Naive thymus-derived CD4-positive, alpha-beta T cell (primary cell): ENCODE measurements around the gene SERTAD2. TPM values are rescaled to one million over a fixed set of nuclear protein-coding genes. Genes with fewer than 3 reads are reported as not detected.
A peak's percentile ranks its signal among the peaks of the same experiment; 100 is the strongest.

Experiments used
- ATAC-seq: fragments of 150-1000 bp; cut with Tn5 transposase; 2 replicates; pipeline ENCODE4 v1.10.0; 2021; ENCODE audit warnings: mild to moderate bottlenecking, moderate library complexity
- CTCF ChIA-PET: fragments of 350-600 bp; sonication (Branson Sonifier 250); formaldehyde crosslinking; loops from one replicate; lab custom pipeline; 2021; ENCODE audit warnings: antibody characterized with exemption; lab: Charles Lee
- POLR2A ChIA-PET: fragments of 350-600 bp; sonication (Branson Sonifier 250); formaldehyde crosslinking; loops from one replicate; lab custom pipeline; 2021; ENCODE audit warnings: antibody characterized with exemption, inconsistent platforms; lab: Charles Lee
- DNase-seq, 9 donors: peaks; one replicate each; pipeline versions ENCODE4 v3.0.0 to v3.0.0-alpha.2; 2020 to 2022; ENCODE audit warnings: mixed read lengths in 1 of 9
- H3K27ac ChIP-seq: one replicate; pipeline ENCODE4 v1.7.0; 2013; ENCODE audit warnings: mild to moderate bottlenecking, low read depth, low read length, moderate library complexity
- H3K27me3 ChIP-seq, 2 donors: one replicate each; pipeline ENCODE4 v1.7.0; 2013; ENCODE audit warnings: low read length in 2 of 2, mild to moderate bottlenecking in 2 of 2, moderate library complexity in 2 of 2; ENCODE audit not compliant: control insufficient read depth in 2 of 2, insufficient read depth in 2 of 2
- H3K36me3 ChIP-seq, 3 experiments: 1 replicate in 2 of 3; 2 replicates in 1 of 3; pipeline ENCODE4 v1.7.0; 2013; ENCODE audit warnings: low read length in 3 of 3, mild to moderate bottlenecking in 3 of 3, moderate library complexity in 1 of 3; ENCODE audit not compliant: insufficient read depth in 3 of 3, control insufficient read depth in 2 of 3
- H3K4me1 ChIP-seq, 2 donors: one replicate each; pipeline ENCODE4 v1.7.0; 2013; ENCODE audit warnings: low read length in 2 of 2, mild to moderate bottlenecking in 2 of 2, moderate library complexity in 1 of 2; ENCODE audit not compliant: control insufficient read depth in 2 of 2, insufficient read depth in 2 of 2
- H3K4me3 ChIP-seq: 2 replicates; pipeline ENCODE4 v1.7.0; 2013; ENCODE audit warnings: mild to moderate bottlenecking, low read length
- H3K9me3 ChIP-seq, 3 experiments: 1 replicate in 2 of 3; 2 replicates in 1 of 3; pipeline ENCODE4 v1.7.0; 2013; ENCODE audit warnings: low read length in 3 of 3; ENCODE audit not compliant: control insufficient read depth in 2 of 3
- H3K27ac Mint-ChIP-seq, 9 donors: one replicate each; pipeline ENCODE4 v1.8.0; 2020 to 2022; ENCODE audit warnings: mixed read lengths in 9 of 9, mild to moderate bottlenecking in 8 of 9, moderate library complexity in 5 of 9, inconsistent platforms in 2 of 9
- H3K27me3 Mint-ChIP-seq, 5 donors: one replicate each; pipeline ENCODE4 v1.8.0; 2021 to 2022; ENCODE audit warnings: mixed read lengths in 5 of 5, mild to moderate bottlenecking in 1 of 5
- H3K36me3 Mint-ChIP-seq, 5 donors: one replicate each; pipeline ENCODE4 v1.8.0; 2020 to 2022; ENCODE audit warnings: mixed read lengths in 5 of 5, mild to moderate bottlenecking in 3 of 5, inconsistent platforms in 1 of 5
- H3K4me1 Mint-ChIP-seq, 7 donors: one replicate each; pipeline ENCODE4 v1.8.0; 2020 to 2022; ENCODE audit warnings: mixed read lengths in 7 of 7, mild to moderate bottlenecking in 3 of 7, inconsistent platforms in 1 of 7
- H3K4me3 Mint-ChIP-seq, 10 donors: one replicate each; pipeline ENCODE4 v1.8.0; 2020 to 2022; ENCODE audit warnings: mild to moderate bottlenecking in 10 of 10, mixed read lengths in 10 of 10, moderate library complexity in 6 of 10, inconsistent platforms in 2 of 10
- H3K9me3 Mint-ChIP-seq, 11 donors: one replicate each; pipeline ENCODE4 v1.8.0; 2020 to 2022; ENCODE audit warnings: mixed read lengths in 11 of 11, mild to moderate bottlenecking in 4 of 11, inconsistent platforms in 1 of 11, moderate library complexity in 1 of 11
- intact Hi-C, 2 donors: fragments of 100-400 bp; cut with micrococcal nuclease; formaldehyde crosslinking; loops; one replicate each; pipeline ENCODE4 v1.15.1; 2023
- polyA plus RNA-seq, 2 donors: library from polyadenylated mRNA; unstranded; fragments of 300-500 nt; fragmentation: Illumina TruSeq; gene quantifications; one replicate each; pipeline ENCODE4 v1.2.3, GENCODE V29; 2021
- total RNA-seq, 6 experiments: library from RNA in 5 of 6; stranded (reverse) in 5 of 6; gene quantifications; 1 replicate in 5 of 6; 2 replicates in 1 of 6; pipeline ENCODE4 v1.2.3 and lab custom pipeline; 2021 to 2026

SERTAD2 gene
- total and polyA plus RNA-seq, 7 experiments from 2014 or later, result 5.2 to 43.8 (median 35.0) TPM

GRCh38 chr2:64622443-64623241, 31.1 kb downstream of the SERTAD2 start:
- ATAC-seq (peak; percentile 15), DNase-seq (peak in 1 of 9 donors; percentile 3)

GRCh38 chr2:64620661-64621060, 33.1 kb downstream of the SERTAD2 start:
- no peaks in the 10 kb centered on the region for H3K4me1 ChIP-seq
- H3K4me3 ChIP-seq, result no peak overlapping the region
- H3K27ac Mint-ChIP-seq, result no peak overlapping the region
- ATAC-seq (no peak), DNase-seq (no peak)
- peaks cover 0 to 2% (median 0%) of the 10 kb centered on the region in 11 donors for H3K9me3 Mint-ChIP-seq
- H3K36me3 ChIP-seq, result no peaks in the 10 kb centered on the region
- H3K4me1 Mint-ChIP-seq, result peaks cover 0 to 5% (median 0%) of the 10 kb centered on the region in 7 donors
- ChIA-PET CTCF (no interaction called here), POLR2A (no interaction called here)
- intact Hi-C loops, result no loop called here
- no peaks in the 10 kb centered on the region for H3K27me3 ChIP-seq
- peaks cover 0 to 22% (median 0%) of the 10 kb centered on the region in 5 donors for H3K27me3 Mint-ChIP-seq
- no peaks in the 10 kb centered on the region for H3K9me3 ChIP-seq
- H3K36me3 Mint-ChIP-seq, result no peaks in the 10 kb centered on the region
- no peak overlapping the region for H3K4me3 Mint-ChIP-seq
- H3K27ac ChIP-seq, result no peak overlapping the region

More at GRCh38 chr2:64622443-64623241, 31.1 kb downstream of the SERTAD2 start:
- Mint-ChIP-seq H3K36me3 (no peaks in the 10 kb centered on the region), H3K27me3 (peaks cover 0 to 22% (median 0%) of the 10 kb centered on the region in 5 donors), H3K27ac (no peak overlapping the region), H3K9me3 (peaks cover 0 to 2% (median 0%) of the 10 kb centered on the region in 11 donors), H3K4me3 (peak overlapping the region in 1 of 10 donors; percentile 51), H3K4me1 (peaks cover 0 to 4% (median 0%) of the 10 kb centered on the region in 7 donors)
- H3K27me3 ChIP-seq, result no peaks in the 10 kb centered on the region
- no peak overlapping the region for H3K27ac ChIP-seq
- no peaks in the 10 kb centered on the region for H3K9me3 ChIP-seq
- intact Hi-C loops, result no loop called here
- H3K4me3 ChIP-seq, result no peak overlapping the region
- no peaks in the 10 kb centered on the region for H3K4me1 ChIP-seq
- no peaks in the 10 kb centered on the region for H3K36me3 ChIP-seq
- POLR2A ChIA-PET, result no interaction called here
- CTCF ChIA-PET, result interaction anchor here (1.1 kb wide), 1 partner anchor 135 kb away, joined by 3 read pairs; no protein-coding TSS in a partner anchor

GRCh38 chr2:64617631-64618151, 36.0 kb downstream of the SERTAD2 start:
- Histone ChIP-seq H3K27me3 (no peaks in the 10 kb centered on the region), H3K9me3 (no peaks in the 10 kb centered on the region), H3K27ac (no peak overlapping the region), H3K36me3 (no peaks in the 10 kb centered on the region), H3K4me1 (no peaks in the 10 kb centered on the region), H3K4me3 (no peak overlapping the region)
- Mint-ChIP-seq H3K4me3 (no peak overlapping the region), H3K27ac (peak overlapping the region in 2 of 9 donors; percentile 18 to 45), H3K9me3 (no peaks in the 10 kb centered on the region), H3K27me3 (peaks cover 0 to 29% (median 0%) of the 10 kb centered on the region in 5 donors), H3K4me1 (peaks cover 0 to 5% (median 0%) of the 10 kb centered on the region in 7 donors), H3K36me3 (no peaks in the 10 kb centered on the region)
- intact Hi-C loops, result no loop called here
- DNase-seq, result no peak
- ChIA-PET POLR2A (interaction anchor here (0.5 kb wide), 1 partner anchor 608 kb away, joined by 3 read pairs; no protein-coding TSS in a partner anchor), CTCF (interaction anchor here (0.6 to 1.1 kb wide), 2 partner anchors 27 to 255 kb away, joined by 3 read pairs; no protein-coding TSS in a partner anchor)
- ATAC-seq, result no peak

GRCh38 chr2:64615844-64616536, 37.7 kb downstream of the SERTAD2 start:
- no peaks in the 10 kb centered on the region for H3K27me3 ChIP-seq
- Mint-ChIP-seq H3K9me3 (no peaks in the 10 kb centered on the region), H3K4me3 (no peak overlapping the region), H3K4me1 (peaks cover 0 to 5% (median 0%) of the 10 kb centered on the region in 7 donors), H3K27ac (peak overlapping the region in 1 of 9 donors; percentile 45), H3K36me3 (no peaks in the 10 kb centered on the region), H3K27me3 (peaks cover 0 to 36% (median 0%) of the 10 kb centered on the region in 5 donors)
- intact Hi-C loops, result no loop called here
- H3K27ac ChIP-seq, result no peak overlapping the region
- DNase-seq (peak in 1 of 9 donors; percentile 17), ATAC-seq (no peak)
- CTCF ChIA-PET, result interaction anchor here (0.7 to 1.3 kb wide), 5 partner anchors 19 to 151 kb away, joined by 3 to 5 read pairs (median 3); no protein-coding TSS in a partner anchor
- no peaks in the 10 kb centered on the region for H3K4me1 ChIP-seq
- no peaks in the 10 kb centered on the region for H3K9me3 ChIP-seq
- POLR2A ChIA-PET, result no interaction called here
- H3K4me3 ChIP-seq, result no peak overlapping the region
- no peaks in the 10 kb centered on the region for H3K36me3 ChIP-seq

GRCh38 chr2:64615192-64615763, 38.4 kb downstream of the SERTAD2 start:
- H3K4me3 Mint-ChIP-seq, result no peak overlapping the region
- intact Hi-C loops, result no loop called here
- Histone ChIP-seq H3K9me3 (no peaks in the 10 kb centered on the region), H3K36me3 (no peaks in the 10 kb centered on the region), H3K4me3 (no peak overlapping the region), H3K27ac (no peak overlapping the region), H3K27me3 (no peaks in the 10 kb centered on the region), H3K4me1 (no peaks in the 10 kb centered on the region)
- no peaks in the 10 kb centered on the region for H3K9me3 Mint-ChIP-seq
- H3K27me3 Mint-ChIP-seq, result peaks cover 0 to 38% (median 0%) of the 10 kb centered on the region in 5 donors
- DNase-seq, result no peak
- ChIA-PET POLR2A (interaction anchor here (0.6 kb wide), 1 partner anchor 273 kb away, joined by 3 read pairs; no protein-coding TSS in a partner anchor), CTCF (interaction anchor here (0.7 to 1.6 kb wide), 3 partner anchors 15 to 216 kb away, joined by 4 to 6 read pairs (median 5); no protein-coding TSS in a partner anchor)
- H3K36me3 Mint-ChIP-seq, result no peaks in the 10 kb centered on the region
- H3K4me1 Mint-ChIP-seq, result peaks cover 0 to 6% (median 0%) of the 10 kb centered on the region in 7 donors
- ATAC-seq, result no peak
- peak overlapping the region in 1 of 9 donors; percentile 30 for H3K27ac Mint-ChIP-seq

- DNase-seq (no peak), ATAC-seq (no peak)
- no peaks in the 10 kb centered on the region for H3K9me3 ChIP-seq
- Mint-ChIP-seq H3K9me3 (no peaks in the 10 kb centered on the region), H3K36me3 (no peaks in the 10 kb centered on the region), H3K27me3 (peaks cover 0 to 30% (median 0%) of the 10 kb centered on the region in 5 donors), H3K4me1 (peaks cover under 1 to 13% (median 5%) of the 10 kb centered on the region in 7 donors), H3K4me3 (no peak overlapping the region), H3K27ac (peak overlapping the region in 1 of 9 donors; percentile 55)
- H3K36me3 ChIP-seq, result no peaks in the 10 kb centered on the region
- H3K4me3 ChIP-seq, result no peak overlapping the region
- intact Hi-C loops, result no loop called here
- H3K4me1 ChIP-seq, result peaks cover 1 to 7% of the 10 kb centered on the region in 2 donors
- ChIA-PET CTCF (interaction anchor here (0.7 kb wide), 1 partner anchor 509 kb away, joined by 4 read pairs; no protein-coding TSS in a partner anchor), POLR2A (no interaction called here)
- no peak overlapping the region for H3K27ac ChIP-seq
- no peaks in the 10 kb centered on the region for H3K27me3 ChIP-seq
Observed at GRCh38 chr2:64613276-64613675, 40.4 kb downstream of the SERTAD2 start.
